ENCODE measurements around the gene SNX20. TPM values are rescaled to one million over a fixed set of nuclear protein-coding genes. Genes with fewer than 3 reads are reported as not detected.

Gene SNX20
- total RNA-seq, 1 experiment from 2014 or later = not detected

GRCh38 chr16:50717494-50717893, 36.4 kb upstream of the SNX20 start:
- no peaks in the 10 kb centered on the region for H3K27me3 ChIP-seq (ENCODE audit: insufficient read depth, low read length)
- H3K18ac ChIP-seq (ENCODE audit: insufficient read length, low read depth, low read length) = no peak overlapping the region
- no peak overlapping the region for H2BK5ac ChIP-seq (ENCODE audit: insufficient read length, low read length)
- no peak overlapping the region for H3K14ac ChIP-seq (ENCODE audit: insufficient read depth, low read length)
- H3K56ac ChIP-seq (ENCODE audit: insufficient read length, low read depth, low read length) = no peak overlapping the region
- no peak overlapping the region for H3K9ac ChIP-seq (ENCODE audit: extremely low read depth, insufficient read length, low read length)
- H2BK15ac ChIP-seq (ENCODE audit: low read depth, low read length) = no peak overlapping the region
- no peaks in the 10 kb centered on the region for H4K20me1 ChIP-seq (ENCODE audit: control insufficient read depth, insufficient read depth, insufficient read length)
- no peak overlapping the region for H2BK12ac ChIP-seq (ENCODE audit: insufficient read length, low read depth, low read length)
- no peak overlapping the region for H3K23ac ChIP-seq (ENCODE audit: insufficient read length, low read depth, low read length)
- no peaks in the 10 kb centered on the region for H3K9me3 Mint-ChIP-seq
- H3K27ac ChIP-seq (ENCODE audit: insufficient read length, low read depth, low read length) = no peak overlapping the region
- no peak overlapping the region for H4K91ac ChIP-seq (ENCODE audit: insufficient read length, low read depth, low read length)
- no peak for DNase-seq
- peaks cover 12 to 18% of the 10 kb centered on the region in 2 experiments for H3K4me1 Mint-ChIP-seq
- H3K36me3 Mint-ChIP-seq (ENCODE audit: insufficient read depth in 1 of 3, low read depth in 3 of 3) = no peaks in the 10 kb centered on the region
- H2BK120ac ChIP-seq (ENCODE audit: low read depth, low read length, poor library complexity, severe bottlenecking) = no peak overlapping the region
- no peak overlapping the region for H4K5ac ChIP-seq (ENCODE audit: insufficient read length, low read depth, low read length)
- H3K23me2 ChIP-seq (ENCODE audit: insufficient read length, low read depth, low read length, poor library complexity, severe bottlenecking) = no peaks in the 10 kb centered on the region
- H2BK20ac ChIP-seq (ENCODE audit: low read depth, low read length, poor library complexity, severe bottlenecking) = no peak overlapping the region
- no peak overlapping the region for H3K4ac ChIP-seq (ENCODE audit: low read depth, low read length)
- WGBS (ENCODE audit: extremely low coverage, insufficient read length, low lambda C conversion rate) = no CpG with 5 or more reads among the region's 5 CpGs
- no peak overlapping the region for H2AK5ac ChIP-seq (ENCODE audit: insufficient read length, low read length)
- no peak overlapping the region for H2AFZ ChIP-seq (ENCODE audit: low read length)
- H3K4me1 ChIP-seq (ENCODE audit: insufficient read depth, low read length) = no peaks in the 10 kb centered on the region; the same call in 1 of the 2 replicates
- no peaks in the 10 kb centered on the region for H3K79me2 ChIP-seq (ENCODE audit: insufficient read depth, low read length)
- no peaks in the 10 kb centered on the region; the same call in 1 of the 2 replicates for H3K27me3 Mint-ChIP-seq (ENCODE audit: low read depth)
- H4K8ac ChIP-seq (replicated peaks; ENCODE audit: insufficient read length, low read depth, low read length) = no peak overlapping the region
- TF ChIP-seq CTCF (conservative IDR thresholded peaks at IDR 0.05) = no peak
- no peak overlapping the region for H3K4me2 ChIP-seq (ENCODE audit: insufficient read depth, insufficient read length, low read length)
- no peaks in the 10 kb centered on the region for H3K79me1 ChIP-seq (ENCODE audit: insufficient read depth, low read depth, low read length, poor library complexity, severe bottlenecking)
- no peaks in the 10 kb centered on the region for H3K9me3 ChIP-seq (ENCODE audit: control insufficient read depth, low read depth, low read length)
- H3K27ac Mint-ChIP-seq = no peak overlapping the region
- no peak overlapping the region for H3T11ph ChIP-seq (ENCODE audit: low read length)
- H3K4me3 Mint-ChIP-seq = no peak overlapping the region; a peak in 1 of 5 replicates

Measured in H9 (cell line).